Measurements from ENCODE around the gene KRTAP13-4. TPM values are rescaled to one million over a fixed set of nuclear protein-coding genes. Genes with fewer than 3 reads are reported as not detected.

KRTAP13-4 gene
- polyA plus RNA-seq, 3 donors, result not detected

Other genes starting within 250 kb of the KRTAP13-4 start
- gene CLDN8, start 214.1 kb upstream of the KRTAP13-4 start, polyA plus RNA-seq (ENCODE audit: insufficient read length in 3 of 3), result 10 to 100 TPM; 68.9 to 77.4 (median 75.7) TPM
- not detected for gene KRTAP24-1, start 147.3 kb upstream of the KRTAP13-4 start, polyA plus RNA-seq (ENCODE audit: insufficient read length in 3 of 3)
- not detected for gene KRTAP25-1, start 140.7 kb upstream of the KRTAP13-4 start, polyA plus RNA-seq (ENCODE audit: insufficient read length in 3 of 3)
- not detected for gene KRTAP26-1, start 109.9 kb upstream of the KRTAP13-4 start, polyA plus RNA-seq (ENCODE audit: insufficient read length in 3 of 3)
- gene KRTAP27-1, start 92.5 kb upstream of the KRTAP13-4 start, polyA plus RNA-seq (ENCODE audit: insufficient read length in 3 of 3), result not detected
- not detected for gene KRTAP23-1, start 81.6 kb upstream of the KRTAP13-4 start, polyA plus RNA-seq (ENCODE audit: insufficient read length in 3 of 3)
- not detected for gene KRTAP13-2, start 57.9 kb upstream of the KRTAP13-4 start, polyA plus RNA-seq (ENCODE audit: insufficient read length in 3 of 3)
- not detected for gene KRTAP13-1, start 34.2 kb upstream of the KRTAP13-4 start, polyA plus RNA-seq (ENCODE audit: insufficient read length in 3 of 3)
- gene KRTAP13-3, start 4.3 kb upstream of the KRTAP13-4 start, polyA plus RNA-seq (ENCODE audit: insufficient read length in 3 of 3), result not detected
- gene KRTAP15-1, start 10.1 kb downstream of the KRTAP13-4 start, polyA plus RNA-seq (ENCODE audit: insufficient read length in 3 of 3), result not detected
- gene KRTAP19-1, start 50.1 kb downstream of the KRTAP13-4 start, polyA plus RNA-seq (ENCODE audit: insufficient read length in 3 of 3), result not detected
- not detected for gene KRTAP19-2, start 57.2 kb downstream of the KRTAP13-4 start, polyA plus RNA-seq (ENCODE audit: insufficient read length in 3 of 3)
- not detected for gene KRTAP19-3, start 61.8 kb downstream of the KRTAP13-4 start, polyA plus RNA-seq (ENCODE audit: insufficient read length in 3 of 3)
- gene KRTAP19-4, start 66.9 kb downstream of the KRTAP13-4 start, polyA plus RNA-seq (ENCODE audit: insufficient read length in 3 of 3), result not detected
- not detected for gene KRTAP19-5, start 71.9 kb downstream of the KRTAP13-4 start, polyA plus RNA-seq (ENCODE audit: insufficient read length in 3 of 3)
- gene KRTAP19-6, start 111.6 kb downstream of the KRTAP13-4 start, polyA plus RNA-seq (ENCODE audit: insufficient read length in 3 of 3), result not detected
- gene KRTAP19-7, start 131.1 kb downstream of the KRTAP13-4 start, polyA plus RNA-seq (ENCODE audit: insufficient read length in 3 of 3), result not detected
- gene KRTAP22-2, start 160.2 kb downstream of the KRTAP13-4 start, polyA plus RNA-seq (ENCODE audit: insufficient read length in 3 of 3), result not detected
- gene KRTAP6-3, start 162.2 kb downstream of the KRTAP13-4 start, polyA plus RNA-seq (ENCODE audit: insufficient read length in 3 of 3), result not detected
- gene KRTAP6-2, start 168.7 kb downstream of the KRTAP13-4 start, polyA plus RNA-seq (ENCODE audit: insufficient read length in 3 of 3), result not detected
- not detected for gene KRTAP22-1, start 170.9 kb downstream of the KRTAP13-4 start, polyA plus RNA-seq (ENCODE audit: insufficient read length in 3 of 3)
- not detected for gene KRTAP6-1, start 183.7 kb downstream of the KRTAP13-4 start, polyA plus RNA-seq (ENCODE audit: insufficient read length in 3 of 3)
- not detected for gene KRTAP20-1, start 186.2 kb downstream of the KRTAP13-4 start, polyA plus RNA-seq (ENCODE audit: insufficient read length in 3 of 3)
- gene KRTAP20-4, start 190.4 kb downstream of the KRTAP13-4 start, polyA plus RNA-seq (ENCODE audit: insufficient read length in 3 of 3), result not detected
- not detected for gene KRTAP20-2, start 205.0 kb downstream of the KRTAP13-4 start, polyA plus RNA-seq (ENCODE audit: insufficient read length in 3 of 3)
- gene KRTAP20-3, start 212.6 kb downstream of the KRTAP13-4 start, polyA plus RNA-seq (ENCODE audit: insufficient read length in 3 of 3), result not detected

Measured in right renal cortex interstitium (tissue), 3 donors.